ENCODE data around the gene NEK8. TPM values are rescaled to one million over a fixed set of nuclear protein-coding genes. Genes with fewer than 3 reads are reported as not detected.

The NEK8 gene
- total RNA-seq, 1 experiment from 2014 or later = 8.6 TPM

DNA sequence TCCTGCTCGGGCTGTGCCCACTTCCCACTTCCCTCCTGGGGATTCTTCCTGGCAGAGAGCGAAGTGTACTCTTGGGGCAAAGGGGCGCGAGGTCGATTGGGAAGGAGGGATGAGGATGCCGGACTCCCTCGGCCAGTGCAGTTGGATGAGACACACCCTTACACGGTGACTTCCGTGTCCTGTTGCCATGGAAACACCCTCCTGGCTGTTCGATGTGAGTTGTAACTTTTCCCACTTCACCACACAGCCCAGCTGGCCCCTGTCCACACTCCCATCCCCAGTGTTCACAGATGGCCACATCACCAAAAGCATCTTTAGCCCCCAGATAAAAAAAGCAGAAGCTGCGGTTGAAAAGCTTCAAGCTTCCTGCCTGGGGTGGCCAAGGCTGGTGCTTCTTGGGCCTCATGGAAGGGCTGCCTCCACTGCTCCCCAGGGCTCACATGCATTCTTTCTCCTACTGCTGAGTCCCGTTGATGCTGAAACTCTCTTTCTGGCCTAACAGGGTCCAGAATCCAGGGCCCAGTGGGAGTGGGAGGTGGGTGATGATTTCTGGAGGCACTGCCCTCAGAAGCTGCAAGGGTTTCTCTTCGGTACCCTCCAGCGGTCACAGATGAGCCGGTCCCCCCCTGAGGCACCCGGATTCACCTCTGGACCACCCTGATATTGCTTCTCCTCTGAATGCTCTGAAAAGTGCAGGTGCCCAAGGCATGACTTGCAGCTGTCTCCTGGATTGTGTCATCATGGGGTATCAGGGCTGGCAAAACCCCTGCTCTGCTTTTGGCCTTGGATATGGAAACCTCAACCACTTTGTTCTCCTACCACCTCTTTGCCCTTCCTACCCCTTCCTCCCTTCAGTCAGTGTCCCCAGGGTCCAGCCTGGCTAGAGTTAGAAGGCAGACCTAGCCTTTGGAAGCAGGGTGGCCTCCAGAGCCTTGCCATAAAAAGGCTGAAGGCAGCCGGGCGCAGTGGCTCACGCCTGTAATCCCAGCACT, 13.1 kb downstream of the NEK8 start:
- Mint-ChIP-seq H3K27me3 (ENCODE audit: insufficient read depth, unreplicated experiment) (no peaks in the 10 kb centered on the region), H3K36me3 (ENCODE audit: insufficient read depth, unreplicated experiment) (peaks cover 21% of the 10 kb centered on the region), H3K4me1 (ENCODE audit: insufficient read depth, unreplicated experiment) (peaks cover 13% of the 10 kb centered on the region), H3K4me3 (ENCODE audit: unreplicated experiment) (peak overlapping the region; percentile 91), H3K9me3 (ENCODE audit: unreplicated experiment) (no peaks in the 10 kb centered on the region), H3K27ac (ENCODE audit: low read depth, unreplicated experiment) (peak overlapping the region; percentile 93)
- intact Hi-C loops (cut with micrococcal nuclease) = no loop called here
- ChIA-PET CTCF (interaction anchor here (0.6 to 15.1 kb wide), 4 partner anchors 9 to 553 kb away, joined by 3 to 365 read pairs (median 3); partner anchors contain the start of genes NEK8 and TLCD1), POLR2A (interaction anchor here (2.0 to 17.3 kb wide), 2 partner anchors 15 to 69 kb away, joined by 18 to 1135 read pairs; partner anchors contain the start of genes NEK8, RPL23A and TLCD1)
- no TSS peak for BruUV-seq (replicated peaks)
- TF ChIP-seq, protein P1, sequence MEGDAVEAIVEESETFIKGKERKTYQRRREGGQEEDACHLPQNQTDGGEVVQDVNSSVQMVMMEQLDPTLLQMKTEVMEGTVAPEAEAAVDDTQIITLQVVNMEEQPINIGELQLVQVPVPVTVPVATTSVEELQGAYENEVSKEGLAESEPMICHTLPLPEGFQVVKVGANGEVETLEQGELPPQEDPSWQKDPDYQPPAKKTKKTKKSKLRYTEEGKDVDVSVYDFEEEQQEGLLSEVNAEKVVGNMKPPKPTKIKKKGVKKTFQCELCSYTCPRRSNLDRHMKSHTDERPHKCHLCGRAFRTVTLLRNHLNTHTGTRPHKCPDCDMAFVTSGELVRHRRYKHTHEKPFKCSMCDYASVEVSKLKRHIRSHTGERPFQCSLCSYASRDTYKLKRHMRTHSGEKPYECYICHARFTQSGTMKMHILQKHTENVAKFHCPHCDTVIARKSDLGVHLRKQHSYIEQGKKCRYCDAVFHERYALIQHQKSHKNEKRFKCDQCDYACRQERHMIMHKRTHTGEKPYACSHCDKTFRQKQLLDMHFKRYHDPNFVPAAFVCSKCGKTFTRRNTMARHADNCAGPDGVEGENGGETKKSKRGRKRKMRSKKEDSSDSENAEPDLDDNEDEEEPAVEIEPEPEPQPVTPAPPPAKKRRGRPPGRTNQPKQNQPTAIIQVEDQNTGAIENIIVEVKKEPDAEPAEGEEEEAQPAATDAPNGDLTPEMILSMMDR (IDR thresholded peaks at IDR 0.05; ENCODE audit: unreplicated experiment) = no peak
- DNase-seq (ENCODE audit: unreplicated experiment) = no peak

DNA sequence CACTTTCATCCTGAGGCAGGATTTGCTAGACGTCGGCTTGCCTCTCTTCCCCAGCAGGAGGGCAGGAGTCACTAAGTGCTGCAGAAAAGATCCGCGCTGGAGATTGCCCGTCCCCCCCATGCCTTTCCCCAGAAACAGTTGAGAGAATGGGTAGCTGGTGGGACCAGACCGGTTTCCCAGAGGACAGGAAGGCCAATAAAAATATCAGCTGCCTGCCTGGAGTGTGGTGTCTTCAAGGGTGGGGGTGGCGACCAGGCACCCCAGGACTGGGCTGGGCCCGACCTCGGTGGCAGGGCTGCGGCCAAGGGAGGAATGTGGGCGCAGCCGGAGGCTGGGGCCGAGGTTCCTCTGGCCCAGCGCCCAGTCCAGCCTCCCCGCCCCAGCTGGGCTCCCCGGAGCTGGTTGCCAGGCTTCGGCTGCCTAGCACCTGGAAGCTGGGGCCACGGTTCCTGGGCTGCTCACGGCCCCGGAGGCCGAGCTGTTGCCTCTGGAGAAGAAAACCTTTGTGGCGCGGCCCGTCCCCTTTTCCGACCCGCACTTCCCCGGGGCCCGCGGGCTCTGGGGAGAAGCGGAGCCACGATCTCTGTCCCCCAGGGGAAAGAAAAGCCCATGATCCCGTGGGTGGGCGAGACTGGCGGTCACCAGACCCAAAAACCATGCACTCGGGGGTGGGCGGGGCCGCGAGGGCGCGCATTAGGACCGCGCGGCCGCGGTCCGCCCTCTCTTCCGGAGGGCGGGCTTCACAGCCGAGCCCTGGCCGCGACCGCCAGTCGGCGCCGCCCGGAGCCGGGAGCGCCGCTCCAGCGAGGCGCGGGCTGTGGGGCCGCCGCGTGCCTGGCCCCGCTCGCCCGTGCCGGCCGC, 14.9 kb downstream of the NEK8 start, which contains the start of gene TRAF4:
Gene TRAF4 (plus strand): TSS at position 769 of the 861 bp plus-strand sequence. CDS start 102 bp downstream, outside the sequence.
- Mint-ChIP-seq H3K9me3 (ENCODE audit: unreplicated experiment) (no peaks in the 10 kb centered on the region), H3K27me3 (ENCODE audit: insufficient read depth, unreplicated experiment) (no peaks in the 10 kb centered on the region), H3K36me3 (ENCODE audit: insufficient read depth, unreplicated experiment) (peaks cover 39% of the 10 kb centered on the region), H3K4me3 (ENCODE audit: unreplicated experiment) (peak within 1 kb of the TSS; percentile 91), H3K4me1 (ENCODE audit: insufficient read depth, unreplicated experiment) (peaks cover 13% of the 10 kb centered on the region), H3K27ac (ENCODE audit: low read depth, unreplicated experiment) (peak within 1 kb of the TSS; percentile 93)
- CTCF ChIA-PET = interaction anchor here (1.0 to 15.1 kb wide), 2 partner anchors 18 to 159 kb away, joined by 5 to 365 read pairs; partner anchors contain the start of genes DHRS13, NEK8 and TLCD1
- POLR2A ChIA-PET = interaction anchor here (0.9 to 17.3 kb wide), 16 partner anchors 9 to 208 kb away, joined by 3 to 1135 read pairs (median 8); partner anchors contain the start of genes BLTP2, DHRS13, FAM222B and FLOT2
- peak; percentile 85 for DNase-seq (ENCODE audit: unreplicated experiment)
- BruUV-seq (replicated peaks) = no TSS peak
- intact Hi-C loops (cut with micrococcal nuclease) = loop anchor here (1.0 kb wide), 1 partner anchor 14 kb away; no protein-coding TSS in a partner anchor
- TF ChIP-seq, protein P1 (IDR thresholded peaks at IDR 0.05; ENCODE audit: unreplicated experiment) = no peak

DNA sequence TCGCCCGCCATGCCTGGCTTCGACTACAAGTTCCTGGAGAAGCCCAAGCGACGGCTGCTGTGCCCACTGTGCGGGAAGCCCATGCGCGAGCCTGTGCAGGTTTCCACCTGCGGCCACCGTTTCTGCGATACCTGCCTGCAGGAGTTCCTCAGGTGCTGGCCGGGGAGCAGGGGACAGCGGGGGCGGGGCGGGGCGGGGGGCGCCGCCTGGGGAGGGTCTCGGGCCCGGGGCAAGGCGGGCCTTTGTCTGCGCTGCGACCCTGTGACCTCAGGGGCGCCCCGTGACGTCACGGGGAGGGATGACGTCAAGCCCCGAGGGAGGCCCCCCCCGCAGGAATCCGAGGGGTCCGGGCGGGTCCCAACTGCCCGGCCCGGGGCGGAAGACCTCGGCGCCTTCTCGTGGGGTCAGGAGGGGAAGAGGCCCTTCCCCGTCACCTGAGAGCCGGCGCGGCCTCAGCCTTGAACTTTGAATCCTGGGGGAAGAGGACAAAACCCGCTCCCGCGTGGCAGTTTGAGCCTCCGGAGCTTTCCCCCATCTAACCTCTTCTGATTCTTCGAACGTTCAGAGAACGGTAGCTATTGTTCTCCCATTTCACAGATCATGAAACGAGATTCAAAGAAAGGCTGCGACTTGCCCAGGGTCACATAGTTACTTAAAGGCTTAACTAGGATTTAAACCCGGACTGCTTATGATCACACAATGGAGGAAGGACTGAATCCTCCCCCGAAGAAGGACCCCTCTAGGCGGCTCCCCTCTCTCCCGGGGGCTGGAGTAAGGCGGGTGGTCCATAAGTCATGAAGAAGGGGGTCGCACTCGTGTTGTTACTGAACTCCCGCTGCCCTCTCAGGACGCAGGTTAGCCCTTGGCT, 15.8 kb downstream of the NEK8 start:
- no peaks in the 10 kb centered on the region for H3K27me3 Mint-ChIP-seq (ENCODE audit: insufficient read depth, unreplicated experiment)
- CTCF ChIA-PET = interaction anchor here (1.0 to 15.1 kb wide), 4 partner anchors 19 to 163 kb away, joined by 3 to 365 read pairs (median 6); partner anchors contain the start of genes DHRS13, NEK8 and TLCD1
- peak; percentile 40 for DNase-seq (ENCODE audit: unreplicated experiment)
- peak overlapping the region; percentile 93 for H3K27ac Mint-ChIP-seq (ENCODE audit: low read depth, unreplicated experiment)
- H3K9me3 Mint-ChIP-seq (ENCODE audit: unreplicated experiment) = no peaks in the 10 kb centered on the region
- TF ChIP-seq, protein P1 (IDR thresholded peaks at IDR 0.05; ENCODE audit: unreplicated experiment) = no peak
- intact Hi-C loops (cut with micrococcal nuclease) = no loop called here
- BruUV-seq (replicated peaks) = TSS peak; percentile 67
- H3K4me1 Mint-ChIP-seq (ENCODE audit: insufficient read depth, unreplicated experiment) = peaks cover 19% of the 10 kb centered on the region
- POLR2A ChIA-PET = interaction anchor here (0.6 to 17.3 kb wide), 18 partner anchors 9 to 208 kb away, joined by 3 to 1135 read pairs (median 10); partner anchors contain the start of genes FAM222B, FLOT2, NEK8 and PHF12
- H3K4me3 Mint-ChIP-seq (ENCODE audit: unreplicated experiment) = peak overlapping the region; percentile 91
- peaks cover 48% of the 10 kb centered on the region for H3K36me3 Mint-ChIP-seq (ENCODE audit: insufficient read depth, unreplicated experiment)

Data from MCF 10A (cell line).